ENCODE data around the gene GPR85. TPM values are rescaled to one million over a fixed set of nuclear protein-coding genes. Genes with fewer than 3 reads are reported as not detected.

GPR85 gene
- total RNA-seq, 1 experiment from 2014 or later: not detected

- Mint-ChIP-seq H3K27me3 (ENCODE audit: unreplicated experiment) (no peaks in the 10 kb centered on the region), H3K4me1 (ENCODE audit: low read depth, unreplicated experiment) (no peaks in the 10 kb centered on the region), H3K27ac (ENCODE audit: unreplicated experiment) (no peak overlapping the region), H3K36me3 (ENCODE audit: insufficient read depth, unreplicated experiment) (no peaks in the 10 kb centered on the region), H3K4me3 (ENCODE audit: low read depth, unreplicated experiment) (no peak overlapping the region), H3K9me3 (ENCODE audit: low read depth, unreplicated experiment) (peaks cover 5% of the 10 kb centered on the region)
- CTCF ChIA-PET: no interaction called here
- DNase-seq: no peak
- intact Hi-C loops (cut with micrococcal nuclease; ENCODE audit: unreplicated experiment): no loop called here
- TF ChIP-seq CTCF (IDR thresholded peaks at IDR 0.05; ENCODE audit: unreplicated experiment): no peak
- no TSS peak for BruUV-seq (replicated peaks)
Observed at GRCh38 chr7:113092762-113093161, 6.1 kb upstream of the GPR85 start.

DNA sequence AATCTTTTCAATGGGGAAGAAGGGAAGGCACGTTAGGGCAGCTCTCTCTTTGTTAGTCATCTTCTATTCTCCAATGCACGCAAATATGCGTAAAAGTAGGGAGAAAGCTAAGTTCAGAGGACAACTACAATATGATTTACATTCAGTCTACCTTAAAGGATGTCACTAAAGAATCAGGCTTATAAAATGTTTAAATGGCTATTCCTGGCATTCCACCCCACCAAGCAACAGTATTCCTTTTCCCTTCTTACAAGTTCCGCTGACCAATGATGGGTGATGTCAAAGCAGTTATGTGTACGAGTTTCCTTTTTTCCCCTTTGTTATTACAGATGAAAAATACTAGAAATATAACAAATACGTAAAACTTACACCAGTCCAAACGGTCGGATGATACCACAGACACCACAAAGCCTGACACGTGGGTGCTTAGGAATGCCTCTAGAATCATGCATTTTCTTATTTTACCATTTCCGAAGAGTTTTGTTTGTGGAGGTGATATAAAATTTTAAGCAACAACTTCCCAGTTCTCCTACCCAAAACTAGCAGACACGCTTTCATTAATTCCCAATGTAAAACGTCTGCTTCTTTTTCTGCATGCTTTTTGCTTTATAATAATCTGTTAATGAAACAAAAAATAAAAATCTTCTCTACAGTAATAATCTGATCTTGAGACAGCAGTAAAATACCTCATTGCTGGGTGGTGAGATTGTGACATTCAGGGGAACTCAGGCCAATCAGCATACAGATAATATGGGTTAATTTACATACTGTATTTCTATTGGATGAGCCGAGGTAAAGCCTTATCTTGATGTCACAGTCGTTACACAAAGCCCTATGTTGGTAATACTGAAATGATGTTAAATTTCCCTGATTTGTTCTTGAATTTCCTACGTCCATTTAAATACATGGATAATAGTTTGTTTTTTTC, 708 bp upstream of the GPR85 start:
- Mint-ChIP-seq H3K4me1 (ENCODE audit: low read depth, unreplicated experiment) (no peaks in the 10 kb centered on the region), H3K9me3 (ENCODE audit: low read depth, unreplicated experiment) (peaks cover 3% of the 10 kb centered on the region), H3K36me3 (ENCODE audit: insufficient read depth, unreplicated experiment) (peaks cover 5% of the 10 kb centered on the region), H3K27me3 (ENCODE audit: unreplicated experiment) (no peaks in the 10 kb centered on the region), H3K4me3 (ENCODE audit: low read depth, unreplicated experiment) (peak overlapping the region; percentile 64), H3K27ac (ENCODE audit: unreplicated experiment) (no peak overlapping the region)
- no peak for TF ChIP-seq CTCF (IDR thresholded peaks at IDR 0.05; ENCODE audit: unreplicated experiment)
- CTCF ChIA-PET: interaction anchor here (0.8 to 1.2 kb wide), 2 partner anchors 12 to 202 kb away, joined by 3 to 4 read pairs; no protein-coding TSS in a partner anchor
- intact Hi-C loops (cut with micrococcal nuclease; ENCODE audit: unreplicated experiment): no loop called here
- DNase-seq: no peak
- BruUV-seq (replicated peaks): no TSS peak

- no peak overlapping the region for H3K27ac Mint-ChIP-seq (ENCODE audit: unreplicated experiment)
- DNase-seq: no peak
- CTCF ChIA-PET: interaction anchor here (0.6 to 1.2 kb wide), 5 partner anchors 8 to 203 kb away, joined by 3 to 4 read pairs (median 3); no protein-coding TSS in a partner anchor
Observed at GRCh38 chr7:113085781-113086390, 741 bp downstream of the GPR85 start.

More at GRCh38 chr7:113085781-113086390, 741 bp downstream of the GPR85 start:
- H3K4me3 Mint-ChIP-seq (ENCODE audit: low read depth, unreplicated experiment): peak overlapping the region; percentile 64
- H3K27me3 Mint-ChIP-seq (ENCODE audit: unreplicated experiment): no peaks in the 10 kb centered on the region
- peaks cover 5% of the 10 kb centered on the region for H3K36me3 Mint-ChIP-seq (ENCODE audit: insufficient read depth, unreplicated experiment)
- no TSS peak for BruUV-seq (replicated peaks)
- intact Hi-C loops (cut with micrococcal nuclease; ENCODE audit: unreplicated experiment): no loop called here
- H3K4me1 Mint-ChIP-seq (ENCODE audit: low read depth, unreplicated experiment): no peaks in the 10 kb centered on the region
- TF ChIP-seq CTCF (IDR thresholded peaks at IDR 0.05; ENCODE audit: unreplicated experiment): no peak
- H3K9me3 Mint-ChIP-seq (ENCODE audit: low read depth, unreplicated experiment): no peaks in the 10 kb centered on the region

Measured in Calu3 (cell line).